ENCODE results near the gene TEX13B.

The TEX13B gene

GRCh38 chrX:107935664-107936433 is 46.3 kb downstream of the TEX13B start:
- DNase-seq, result peak; percentile 66

- no peak for DNase-seq
These were observed 47.0 kb downstream of the TEX13B start for GRCh38 chrX:107935200-107935599.

GRCh38 chrX:107934262-107934661 is 47.9 kb downstream of the TEX13B start:
- no peak for DNase-seq
